GM23338 (cell line): ENCODE data around the gene COP1. TPM values are rescaled to one million over a fixed set of nuclear protein-coding genes. Genes with fewer than 3 reads are reported as not detected.

Experiments used
- EZH2 ChIP-seq: fragments of 200-600 bp; sonication (generic); IDR thresholded peaks from one replicate; pipeline ENCODE4 v1.8.0; 2017; ENCODE audit warnings: antibody characterized with exemption, mild to moderate bottlenecking, low read depth; ENCODE audit not compliant: unreplicated experiment
- POLR2AphosphoS5 ChIP-seq: IDR thresholded peaks from 2 replicates; pipeline ENCODE4 v1.6.1; 2016; ENCODE audit warnings: antibody characterized with exemption, low read depth
- STAT1 ChIP-seq: IDR thresholded peaks from one replicate; pipeline ENCODE4 v1.6.1; 2016; ENCODE audit warnings: antibody characterized with exemption; ENCODE audit not compliant: unreplicated experiment
- ZNF331 ChIP-seq: fragments of 250-450 bp; sonication (Bioruptor Pico); IDR thresholded peaks from 2 replicates; pipeline ENCODE4 v1.5.0; 2020; ENCODE audit warnings: low read depth, mild to moderate bottlenecking, moderate library complexity
- polyA plus RNA-seq: library from polyadenylated mRNA; unstranded; fragments of >200 nt; fragmentation: Nextera tagmentation; extraction: Ambion mirVana; gene quantifications from 2 replicates; pipeline ENCODE4 v1.2.1, GENCODE V29; 2016
- total RNA-seq: library from RNA; depleted of rRNA; stranded (reverse); fragments of >200 nt; shearing (Covaris generic); gene quantifications from 2 replicates; pipeline ENCODE4 v1.2.3, GENCODE V29; 2014
- TF ChIP-seq, protein P1 (sequence below): fragments of 250-450 bp; sonication (Bioruptor Pico); IDR thresholded peaks from 2 replicates; pipeline ENCODE4 v1.5.0; 2020; ENCODE audit warnings: mild to moderate bottlenecking, moderate library complexity
- TF ChIP-seq, protein P2 (sequence below), 2 experiments: fragments of 200-600 bp in 1 of 2; sonication (generic) in 1 of 2; conservative IDR thresholded peaks; 2 replicates each; pipeline versions ENCODE4 v1.5.1 to v1.6.1; 2016 to 2017; ENCODE audit warnings: antibody characterized with exemption in 2 of 2, low read depth in 2 of 2, mild to moderate bottlenecking in 2 of 2, moderate library complexity in 1 of 2
- TF ChIP-seq, protein P3 (sequence below): IDR thresholded peaks from 2 replicates; pipeline ENCODE4 v1.6.1; 2016; ENCODE audit warnings: antibody characterized with exemption

Gene COP1
- total and polyA plus RNA-seq, 2 experiments from 2014 or later: 54.0 to 54.9 TPM

DNA sequence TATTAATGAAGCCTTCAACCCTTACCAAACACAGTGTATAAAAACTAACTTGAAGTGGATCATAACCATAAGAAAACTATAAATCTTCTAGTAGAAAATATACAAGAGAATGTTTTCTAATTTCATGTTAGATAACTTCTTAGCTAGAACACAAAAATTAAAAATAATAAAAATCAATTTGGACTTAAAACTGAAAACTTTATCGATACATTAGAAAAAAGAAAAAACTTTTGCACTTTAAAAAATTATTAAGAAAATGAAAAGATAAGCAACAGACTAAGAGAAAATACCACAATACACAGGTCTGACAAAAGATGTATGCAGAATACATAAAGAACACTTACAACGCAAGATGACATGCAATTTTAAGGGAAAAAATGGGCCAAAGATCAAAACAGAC is 8.7 kb downstream of the COP1 start (continued):
- TF ChIP-seq, protein P1, sequence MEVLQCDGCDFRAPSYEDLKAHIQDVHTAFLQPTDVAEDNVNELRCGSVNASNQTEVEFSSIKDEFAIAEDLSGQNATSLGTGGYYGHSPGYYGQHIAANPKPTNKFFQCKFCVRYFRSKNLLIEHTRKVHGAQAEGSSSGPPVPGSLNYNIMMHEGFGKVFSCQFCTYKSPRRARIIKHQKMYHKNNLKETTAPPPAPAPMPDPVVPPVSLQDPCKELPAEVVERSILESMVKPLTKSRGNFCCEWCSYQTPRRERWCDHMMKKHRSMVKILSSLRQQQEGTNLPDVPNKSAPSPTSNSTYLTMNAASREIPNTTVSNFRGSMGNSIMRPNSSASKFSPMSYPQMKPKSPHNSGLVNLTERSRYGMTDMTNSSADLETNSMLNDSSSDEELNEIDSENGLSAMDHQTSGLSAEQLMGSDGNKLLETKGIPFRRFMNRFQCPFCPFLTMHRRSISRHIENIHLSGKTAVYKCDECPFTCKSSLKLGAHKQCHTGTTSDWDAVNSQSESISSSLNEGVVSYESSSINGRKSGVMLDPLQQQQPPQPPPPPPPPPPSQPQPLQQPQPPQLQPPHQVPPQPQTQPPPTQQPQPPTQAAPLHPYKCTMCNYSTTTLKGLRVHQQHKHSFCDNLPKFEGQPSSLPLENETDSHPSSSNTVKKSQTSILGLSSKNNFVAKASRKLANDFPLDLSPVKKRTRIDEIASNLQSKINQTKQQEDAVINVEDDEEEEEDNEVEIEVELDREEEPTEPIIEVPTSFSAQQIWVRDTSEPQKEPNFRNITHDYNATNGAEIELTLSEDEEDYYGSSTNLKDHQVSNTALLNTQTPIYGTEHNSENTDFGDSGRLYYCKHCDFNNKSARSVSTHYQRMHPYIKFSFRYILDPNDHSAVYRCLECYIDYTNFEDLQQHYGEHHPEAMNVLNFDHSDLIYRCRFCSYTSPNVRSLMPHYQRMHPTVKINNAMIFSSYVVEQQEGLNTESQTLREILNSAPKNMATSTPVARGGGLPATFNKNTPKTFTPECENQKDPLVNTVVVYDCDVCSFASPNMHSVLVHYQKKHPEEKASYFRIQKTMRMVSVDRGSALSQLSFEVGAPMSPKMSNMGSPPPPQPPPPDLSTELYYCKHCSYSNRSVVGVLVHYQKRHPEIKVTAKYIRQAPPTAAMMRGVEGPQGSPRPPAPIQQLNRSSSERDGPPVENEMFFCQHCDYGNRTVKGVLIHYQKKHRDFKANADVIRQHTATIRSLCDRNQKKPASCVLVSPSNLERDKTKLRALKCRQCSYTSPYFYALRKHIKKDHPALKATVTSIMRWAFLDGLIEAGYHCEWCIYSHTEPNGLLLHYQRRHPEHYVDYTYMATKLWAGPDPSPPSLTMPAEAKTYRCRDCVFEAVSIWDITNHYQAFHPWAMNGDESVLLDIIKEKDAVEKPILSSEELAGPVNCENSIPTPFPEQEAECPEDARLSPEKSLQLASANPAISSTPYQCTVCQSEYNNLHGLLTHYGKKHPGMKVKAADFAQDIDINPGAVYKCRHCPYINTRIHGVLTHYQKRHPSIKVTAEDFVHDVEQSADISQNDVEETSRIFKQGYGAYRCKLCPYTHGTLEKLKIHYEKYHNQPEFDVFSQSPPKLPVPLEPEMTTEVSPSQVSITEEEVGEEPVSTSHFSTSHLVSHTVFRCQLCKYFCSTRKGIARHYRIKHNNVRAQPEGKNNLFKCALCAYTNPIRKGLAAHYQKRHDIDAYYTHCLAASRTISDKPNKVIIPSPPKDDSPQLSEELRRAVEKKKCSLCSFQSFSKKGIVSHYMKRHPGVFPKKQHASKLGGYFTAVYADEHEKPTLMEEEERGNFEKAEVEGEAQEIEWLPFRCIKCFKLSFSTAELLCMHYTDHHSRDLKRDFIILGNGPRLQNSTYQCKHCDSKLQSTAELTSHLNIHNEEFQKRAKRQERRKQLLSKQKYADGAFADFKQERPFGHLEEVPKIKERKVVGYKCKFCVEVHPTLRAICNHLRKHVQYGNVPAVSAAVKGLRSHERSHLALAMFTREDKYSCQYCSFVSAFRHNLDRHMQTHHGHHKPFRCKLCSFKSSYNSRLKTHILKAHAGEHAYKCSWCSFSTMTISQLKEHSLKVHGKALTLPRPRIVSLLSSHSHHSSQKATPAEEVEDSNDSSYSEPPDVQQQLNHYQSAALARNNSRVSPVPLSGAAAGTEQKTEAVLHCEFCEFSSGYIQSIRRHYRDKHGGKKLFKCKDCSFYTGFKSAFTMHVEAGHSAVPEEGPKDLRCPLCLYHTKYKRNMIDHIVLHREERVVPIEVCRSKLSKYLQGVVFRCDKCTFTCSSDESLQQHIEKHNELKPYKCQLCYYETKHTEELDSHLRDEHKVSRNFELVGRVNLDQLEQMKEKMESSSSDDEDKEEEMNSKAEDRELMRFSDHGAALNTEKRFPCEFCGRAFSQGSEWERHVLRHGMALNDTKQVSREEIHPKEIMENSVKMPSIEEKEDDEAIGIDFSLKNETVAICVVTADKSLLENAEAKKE (CRISPR knock-in tag): no peak
- TF ChIP-seq ZNF331 (CRISPR knock-in tag): no peak
- no peak for TF ChIP-seq STAT1
- TF ChIP-seq POLR2AphosphoS5: no peak
- TF ChIP-seq EZH2: no peak
- TF ChIP-seq, protein P2, sequence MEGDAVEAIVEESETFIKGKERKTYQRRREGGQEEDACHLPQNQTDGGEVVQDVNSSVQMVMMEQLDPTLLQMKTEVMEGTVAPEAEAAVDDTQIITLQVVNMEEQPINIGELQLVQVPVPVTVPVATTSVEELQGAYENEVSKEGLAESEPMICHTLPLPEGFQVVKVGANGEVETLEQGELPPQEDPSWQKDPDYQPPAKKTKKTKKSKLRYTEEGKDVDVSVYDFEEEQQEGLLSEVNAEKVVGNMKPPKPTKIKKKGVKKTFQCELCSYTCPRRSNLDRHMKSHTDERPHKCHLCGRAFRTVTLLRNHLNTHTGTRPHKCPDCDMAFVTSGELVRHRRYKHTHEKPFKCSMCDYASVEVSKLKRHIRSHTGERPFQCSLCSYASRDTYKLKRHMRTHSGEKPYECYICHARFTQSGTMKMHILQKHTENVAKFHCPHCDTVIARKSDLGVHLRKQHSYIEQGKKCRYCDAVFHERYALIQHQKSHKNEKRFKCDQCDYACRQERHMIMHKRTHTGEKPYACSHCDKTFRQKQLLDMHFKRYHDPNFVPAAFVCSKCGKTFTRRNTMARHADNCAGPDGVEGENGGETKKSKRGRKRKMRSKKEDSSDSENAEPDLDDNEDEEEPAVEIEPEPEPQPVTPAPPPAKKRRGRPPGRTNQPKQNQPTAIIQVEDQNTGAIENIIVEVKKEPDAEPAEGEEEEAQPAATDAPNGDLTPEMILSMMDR (conservative IDR thresholded peaks at IDR 0.05; ENCODE audit: low read depth in 2 of 2): no peak
- TF ChIP-seq, protein P3, sequence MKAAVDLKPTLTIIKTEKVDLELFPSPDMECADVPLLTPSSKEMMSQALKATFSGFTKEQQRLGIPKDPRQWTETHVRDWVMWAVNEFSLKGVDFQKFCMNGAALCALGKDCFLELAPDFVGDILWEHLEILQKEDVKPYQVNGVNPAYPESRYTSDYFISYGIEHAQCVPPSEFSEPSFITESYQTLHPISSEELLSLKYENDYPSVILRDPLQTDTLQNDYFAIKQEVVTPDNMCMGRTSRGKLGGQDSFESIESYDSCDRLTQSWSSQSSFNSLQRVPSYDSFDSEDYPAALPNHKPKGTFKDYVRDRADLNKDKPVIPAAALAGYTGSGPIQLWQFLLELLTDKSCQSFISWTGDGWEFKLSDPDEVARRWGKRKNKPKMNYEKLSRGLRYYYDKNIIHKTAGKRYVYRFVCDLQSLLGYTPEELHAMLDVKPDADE: no peak
